Esophagus muscularis mucosa (tissue), 3 donors: ENCODE measurements around the gene UBA7.

Source experiments
- EP300 ChIP-seq: sonication (generic); formaldehyde crosslinking; IDR thresholded peaks from one replicate; pipeline ENCODE4 v1.6.1; 2017; ENCODE audit warnings: antibody characterized with exemption
- TF ChIP-seq, protein P1 (sequence below), 3 experiments: fragments of 200-600 bp in 2 of 3; fragments of 450-650 bp in 1 of 3; sonication (generic) in 2 of 3; IDR thresholded peaks; one replicate each; pipeline ENCODE4 v1.5.1; 2017 to 2019; ENCODE audit warnings: antibody characterized with exemption in 3 of 3, mild to moderate bottlenecking in 2 of 3, moderate library complexity in 1 of 3

DNA sequence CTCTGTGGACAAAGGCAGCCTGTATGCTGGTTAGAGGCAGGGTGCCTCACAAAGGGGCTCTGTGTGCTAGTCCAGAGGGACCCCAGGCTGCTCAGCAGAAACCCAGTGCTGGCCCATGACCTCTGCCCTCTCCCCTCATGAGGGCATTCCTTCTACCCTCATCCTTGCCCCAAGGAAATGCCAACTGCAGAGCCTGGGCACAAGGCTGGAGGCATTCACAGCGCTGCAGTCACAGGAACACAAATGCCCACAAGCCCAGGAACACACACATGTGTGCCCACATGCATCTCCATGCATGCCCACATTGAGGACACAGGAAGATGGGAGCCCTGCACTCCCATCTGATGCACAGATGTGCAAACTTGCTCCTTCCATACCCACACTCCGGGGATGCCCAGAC lies 6.9 kb downstream of the UBA7 start:
- TF ChIP-seq, protein P1, sequence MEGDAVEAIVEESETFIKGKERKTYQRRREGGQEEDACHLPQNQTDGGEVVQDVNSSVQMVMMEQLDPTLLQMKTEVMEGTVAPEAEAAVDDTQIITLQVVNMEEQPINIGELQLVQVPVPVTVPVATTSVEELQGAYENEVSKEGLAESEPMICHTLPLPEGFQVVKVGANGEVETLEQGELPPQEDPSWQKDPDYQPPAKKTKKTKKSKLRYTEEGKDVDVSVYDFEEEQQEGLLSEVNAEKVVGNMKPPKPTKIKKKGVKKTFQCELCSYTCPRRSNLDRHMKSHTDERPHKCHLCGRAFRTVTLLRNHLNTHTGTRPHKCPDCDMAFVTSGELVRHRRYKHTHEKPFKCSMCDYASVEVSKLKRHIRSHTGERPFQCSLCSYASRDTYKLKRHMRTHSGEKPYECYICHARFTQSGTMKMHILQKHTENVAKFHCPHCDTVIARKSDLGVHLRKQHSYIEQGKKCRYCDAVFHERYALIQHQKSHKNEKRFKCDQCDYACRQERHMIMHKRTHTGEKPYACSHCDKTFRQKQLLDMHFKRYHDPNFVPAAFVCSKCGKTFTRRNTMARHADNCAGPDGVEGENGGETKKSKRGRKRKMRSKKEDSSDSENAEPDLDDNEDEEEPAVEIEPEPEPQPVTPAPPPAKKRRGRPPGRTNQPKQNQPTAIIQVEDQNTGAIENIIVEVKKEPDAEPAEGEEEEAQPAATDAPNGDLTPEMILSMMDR (IDR thresholded peaks at IDR 0.05): no peak
- no peak for TF ChIP-seq EP300
